SH-SY5Y (cell line): ENCODE measurements around the gene G3BP2.

ENCODE experiments used
- GATA2 ChIP-seq: IDR thresholded peaks from 2 replicates; pipeline ENCODE4 v1.6.1; 2011; ENCODE audit warnings: mild to moderate bottlenecking, low read depth, low read length
- GATA3 ChIP-seq: IDR thresholded peaks from 2 replicates; pipeline ENCODE4 v1.6.1; 2011; ENCODE audit warnings: low read depth, mild to moderate bottlenecking, low read length, moderate library complexity

- TF ChIP-seq GATA2 (no peak), GATA3 (no peak)
Observed at GRCh38 chr4:75637176-75637575, 36.0 kb downstream of the G3BP2 start.
